ENCODE data around the gene TXNDC11.

Gene TXNDC11

DNA sequence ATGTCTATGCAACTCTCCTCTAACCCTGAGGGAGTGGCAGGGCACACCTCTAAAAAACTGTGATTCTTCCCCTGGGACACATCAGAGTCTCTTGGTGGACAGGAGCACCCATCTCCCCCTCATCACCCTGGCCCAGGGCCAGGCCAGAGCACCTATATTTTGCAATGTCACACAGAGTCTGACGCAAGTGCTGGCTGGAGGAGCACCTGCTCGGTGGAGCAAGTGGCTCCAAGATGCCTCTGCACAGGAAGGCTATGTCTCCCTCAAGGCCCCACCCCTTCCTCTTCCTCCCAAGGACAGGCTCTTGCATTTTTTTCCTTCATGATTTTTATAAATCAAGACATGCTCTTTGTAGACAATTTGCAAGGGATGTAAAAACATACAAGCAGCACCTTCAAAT is 61.1 kb downstream of the TXNDC11 start:
- H3K36me3 ChIP-seq (ENCODE audit: control insufficient read depth, insufficient read depth, low read length) = peaks cover 5% of the 10 kb centered on the region
- no peak overlapping the region for H3K4me3 ChIP-seq (ENCODE audit: low read length)
- no peaks in the 10 kb centered on the region for H3K9me3 ChIP-seq (ENCODE audit: control insufficient read depth, insufficient read depth, low read length)
- no CpG with 5 or more reads among the region's 2 CpGs for WGBS (ENCODE audit: insufficient coverage, insufficient read length)
- DNase-seq (ENCODE audit: low read depth, low spot score) = no peak
- H3K27me3 ChIP-seq (ENCODE audit: control insufficient read depth, insufficient read depth, low read length) = no peaks in the 10 kb centered on the region
- H3K27ac ChIP-seq (ENCODE audit: low read length) = no peak overlapping the region
- H3K4me1 ChIP-seq (ENCODE audit: control insufficient read depth, insufficient read depth, low read length) = no peaks in the 10 kb centered on the region

DNA sequence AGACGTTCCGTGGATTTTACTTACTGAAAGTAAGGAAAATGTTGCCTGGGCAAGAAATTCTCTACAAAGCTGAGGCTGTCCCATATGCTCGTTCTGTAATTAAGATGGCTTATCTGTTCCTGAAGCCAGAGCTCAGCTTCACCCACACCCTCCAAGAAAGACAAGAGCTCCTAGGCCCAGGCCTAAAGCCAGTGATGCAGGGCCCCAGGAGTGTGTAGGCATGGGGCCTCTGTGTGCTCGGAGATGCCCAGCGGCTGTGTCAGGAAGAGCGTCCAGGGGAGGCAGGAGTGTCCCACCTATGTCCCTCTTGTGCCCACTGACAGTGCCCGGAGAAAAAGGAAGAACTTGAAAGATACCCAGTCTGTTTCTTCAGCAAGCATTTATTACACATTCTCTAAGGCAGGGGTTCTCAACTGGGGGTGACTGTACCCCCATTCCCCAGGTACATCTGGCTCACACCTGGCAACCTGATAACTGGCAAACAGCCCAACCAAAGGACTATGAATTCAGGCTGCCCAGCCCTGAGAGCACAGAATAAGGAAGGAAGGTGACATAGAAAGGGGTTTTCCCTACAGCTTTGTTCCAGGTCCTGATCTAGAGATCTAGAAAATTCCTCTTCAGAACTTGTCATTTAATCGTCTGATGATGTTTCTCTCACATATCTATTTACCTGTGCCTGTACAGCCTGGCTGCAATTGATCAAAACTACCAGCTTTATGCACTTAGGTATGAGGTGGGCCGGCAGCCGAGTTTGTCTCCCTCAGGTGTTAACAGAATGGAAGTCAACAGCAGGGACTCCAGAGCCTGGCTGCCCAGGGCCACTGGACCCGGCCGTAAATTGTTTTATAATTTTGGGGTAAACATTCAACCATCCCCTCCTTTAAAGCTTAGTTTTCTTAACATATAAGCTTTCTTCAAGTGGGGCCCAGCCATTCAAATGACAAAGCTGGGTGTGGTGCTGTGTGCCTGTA is 62.4 kb downstream of the TXNDC11 start:
- no peak overlapping the region; the same call in 1 of the 2 replicates for H3K4me3 ChIP-seq (ENCODE audit: low read length)
- DNase-seq (ENCODE audit: low read depth, low spot score) = no peak
- H3K27ac ChIP-seq (ENCODE audit: low read length) = no peak overlapping the region
- WGBS (ENCODE audit: insufficient coverage, insufficient read length) = no CpG with 5 or more reads among the region's 12 CpGs
- no peaks in the 10 kb centered on the region for H3K4me1 ChIP-seq (ENCODE audit: control insufficient read depth, insufficient read depth, low read length)
- no peaks in the 10 kb centered on the region for H3K27me3 ChIP-seq (ENCODE audit: control insufficient read depth, insufficient read depth, low read length)
- peaks cover 12% of the 10 kb centered on the region for H3K36me3 ChIP-seq (ENCODE audit: control insufficient read depth, insufficient read depth, low read length)
- H3K9me3 ChIP-seq (ENCODE audit: control insufficient read depth, insufficient read depth, low read length) = no peaks in the 10 kb centered on the region

DNA sequence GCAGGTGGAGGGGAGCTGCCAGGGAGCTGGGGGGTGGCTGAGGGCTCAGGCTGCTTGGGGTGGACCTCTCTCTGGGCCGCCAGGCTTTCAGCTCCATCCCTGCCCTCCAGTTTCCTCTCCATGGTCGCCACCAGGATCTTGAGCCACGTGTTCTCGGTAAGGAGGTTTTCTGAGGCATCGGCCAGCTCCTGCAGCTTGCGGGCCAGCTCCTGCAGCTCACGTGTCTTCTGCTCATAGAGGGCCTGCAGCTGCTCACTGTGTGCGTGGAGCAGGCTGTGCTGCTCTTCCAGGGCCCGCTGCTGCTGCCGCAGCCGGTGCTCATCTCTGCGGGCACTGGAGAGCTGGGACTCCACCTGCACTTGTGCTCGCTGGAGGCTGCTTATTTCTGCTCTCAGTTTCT is 63.4 kb downstream of the TXNDC11 start:
- no peaks in the 10 kb centered on the region for H3K9me3 ChIP-seq (ENCODE audit: control insufficient read depth, insufficient read depth, low read length)
- H3K27me3 ChIP-seq (ENCODE audit: control insufficient read depth, insufficient read depth, low read length) = no peaks in the 10 kb centered on the region
- H3K27ac ChIP-seq (ENCODE audit: low read length) = no peak overlapping the region
- no peak overlapping the region for H3K4me3 ChIP-seq (ENCODE audit: low read length)
- DNase-seq (ENCODE audit: low read depth, low spot score) = no peak
- H3K36me3 ChIP-seq (ENCODE audit: control insufficient read depth, insufficient read depth, low read length) = peaks cover 12% of the 10 kb centered on the region
- WGBS (ENCODE audit: insufficient coverage, insufficient read length) = no CpG with 5 or more reads among the region's 13 CpGs
- no peaks in the 10 kb centered on the region; the same call in 1 of the 2 replicates for H3K4me1 ChIP-seq (ENCODE audit: control insufficient read depth, insufficient read depth, low read length)

DNA sequence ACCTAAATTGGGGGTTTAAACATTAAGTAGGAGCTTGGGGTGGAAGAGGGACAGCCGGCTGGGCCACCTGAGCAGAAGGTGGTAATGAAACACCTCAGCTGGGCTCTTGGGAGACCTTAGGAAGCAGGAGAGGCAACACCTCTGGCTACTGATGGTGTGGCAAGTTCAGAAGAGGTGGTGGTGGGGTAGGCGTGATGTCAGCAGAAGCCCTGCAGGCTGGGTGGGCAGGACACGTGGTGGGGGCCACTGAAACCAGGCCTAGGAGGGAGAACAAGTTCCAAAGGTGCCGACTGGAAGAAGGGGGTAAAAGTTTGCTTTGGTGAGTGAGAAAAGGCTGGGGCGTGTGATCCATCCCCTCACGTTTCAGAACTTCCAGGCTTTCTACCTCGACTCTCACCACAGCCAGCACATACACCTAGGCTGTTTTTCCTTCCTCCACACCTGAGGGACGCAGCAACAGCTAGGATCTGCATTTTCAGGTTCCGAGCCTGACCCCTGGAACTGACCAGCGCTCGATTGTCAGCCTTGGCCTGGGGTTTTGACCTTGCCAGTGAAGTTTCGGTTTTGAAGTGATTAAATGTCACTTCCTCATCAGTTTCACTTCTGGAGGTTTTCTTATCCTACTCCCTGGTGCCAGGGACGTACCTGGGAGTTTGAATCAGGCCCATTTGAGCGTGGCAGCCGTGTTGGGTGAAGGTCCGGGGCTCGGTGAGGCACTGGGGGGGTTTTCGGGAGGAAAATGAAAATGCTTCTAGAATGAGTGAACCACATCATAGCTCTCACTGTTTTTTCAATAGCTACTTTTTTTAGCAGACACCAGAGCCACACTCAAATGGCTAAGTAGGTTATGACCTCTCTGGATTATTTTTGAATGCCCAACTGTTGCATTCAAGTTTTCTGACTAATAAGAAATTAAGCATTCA is 64.4 kb downstream of the TXNDC11 start:
- Histone ChIP-seq H3K9me3 (ENCODE audit: control insufficient read depth, insufficient read depth, low read length) (no peaks in the 10 kb centered on the region), H3K4me3 (ENCODE audit: low read length) (no peak overlapping the region), H3K27me3 (ENCODE audit: control insufficient read depth, insufficient read depth, low read length) (no peaks in the 10 kb centered on the region), H3K27ac (ENCODE audit: low read length) (no peak overlapping the region), H3K36me3 (ENCODE audit: control insufficient read depth, insufficient read depth, low read length) (peaks cover 12% of the 10 kb centered on the region), H3K4me1 (ENCODE audit: control insufficient read depth, insufficient read depth, low read length) (no peaks in the 10 kb centered on the region; the same call in 1 of the 2 replicates)
- no CpG with 5 or more reads among the region's 18 CpGs for WGBS (ENCODE audit: insufficient coverage, insufficient read length)
- DNase-seq (ENCODE audit: low read depth, low spot score) = no peak

DNA sequence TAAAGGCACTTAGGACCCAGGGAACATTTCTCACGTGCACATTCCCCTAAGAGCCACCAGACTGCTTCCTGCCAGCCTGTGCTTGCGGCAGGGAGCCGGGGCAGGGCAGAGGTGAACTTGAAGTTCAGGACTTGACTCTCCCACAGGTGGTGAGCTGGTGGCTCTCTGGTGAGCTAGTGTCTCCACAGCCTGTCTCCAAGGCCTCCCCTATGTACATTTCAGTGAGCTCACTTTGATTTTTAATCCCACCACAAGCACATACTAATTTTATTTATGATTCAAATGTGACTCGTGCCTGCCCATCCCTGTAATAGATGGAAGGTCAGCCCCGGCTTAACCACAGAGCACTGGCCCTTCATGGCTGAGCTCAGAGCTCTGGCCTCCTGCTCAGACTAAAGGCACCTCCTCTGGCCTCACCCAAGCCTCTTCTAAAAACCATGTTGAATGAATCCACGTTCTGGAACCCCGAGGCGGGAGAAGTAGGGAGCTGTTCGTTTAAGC is 65.2 kb downstream of the TXNDC11 start:
- H3K4me3 ChIP-seq (ENCODE audit: low read length) = no peak overlapping the region
- peaks cover 12% of the 10 kb centered on the region for H3K36me3 ChIP-seq (ENCODE audit: control insufficient read depth, insufficient read depth, low read length)
- H3K4me1 ChIP-seq (ENCODE audit: control insufficient read depth, insufficient read depth, low read length) = peaks cover 1% of the 10 kb centered on the region; the same call in 1 of the 2 replicates
- H3K27ac ChIP-seq (ENCODE audit: low read length) = no peak overlapping the region
- no peaks in the 10 kb centered on the region for H3K9me3 ChIP-seq (ENCODE audit: control insufficient read depth, insufficient read depth, low read length)
- no peaks in the 10 kb centered on the region for H3K27me3 ChIP-seq (ENCODE audit: control insufficient read depth, insufficient read depth, low read length)
- DNase-seq (ENCODE audit: low read depth, low spot score) = no peak
- no CpG with 5 or more reads among the region's 9 CpGs for WGBS (ENCODE audit: insufficient coverage, insufficient read length)

DNA sequence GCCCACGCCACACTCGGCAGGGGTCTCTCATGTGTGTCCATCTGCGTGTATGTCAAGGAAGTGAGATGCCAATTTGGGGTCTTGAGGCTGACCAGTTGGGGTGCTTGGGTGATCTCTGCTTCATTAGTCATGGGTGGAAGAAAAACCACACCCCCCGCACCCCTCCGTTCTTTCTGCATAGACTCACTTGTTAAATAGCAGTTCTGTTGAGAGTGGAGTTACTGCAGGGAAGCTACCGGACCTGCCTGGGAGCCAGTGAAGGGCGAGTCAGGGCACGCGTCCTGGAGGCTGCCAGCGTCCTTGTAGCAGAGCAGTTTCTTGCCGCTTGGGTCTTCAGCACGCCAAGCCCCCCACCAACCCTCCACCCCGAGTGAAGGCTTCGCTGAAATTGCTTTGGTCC is 65.9 kb downstream of the TXNDC11 start:
- peaks cover 4% of the 10 kb centered on the region; the same call in 1 of the 2 replicates for H3K4me1 ChIP-seq (ENCODE audit: control insufficient read depth, insufficient read depth, low read length)
- no peak overlapping the region for H3K27ac ChIP-seq (ENCODE audit: low read length)
- H3K36me3 ChIP-seq (ENCODE audit: control insufficient read depth, insufficient read depth, low read length) = peaks cover 12% of the 10 kb centered on the region
- no peak overlapping the region for H3K4me3 ChIP-seq (ENCODE audit: low read length)
- no peaks in the 10 kb centered on the region for H3K27me3 ChIP-seq (ENCODE audit: control insufficient read depth, insufficient read depth, low read length)
- no peaks in the 10 kb centered on the region for H3K9me3 ChIP-seq (ENCODE audit: control insufficient read depth, insufficient read depth, low read length)
- DNase-seq (ENCODE audit: low read depth, low spot score) = no peak
- WGBS (ENCODE audit: insufficient coverage, insufficient read length) = no CpG with 5 or more reads among the region's 14 CpGs

DNA sequence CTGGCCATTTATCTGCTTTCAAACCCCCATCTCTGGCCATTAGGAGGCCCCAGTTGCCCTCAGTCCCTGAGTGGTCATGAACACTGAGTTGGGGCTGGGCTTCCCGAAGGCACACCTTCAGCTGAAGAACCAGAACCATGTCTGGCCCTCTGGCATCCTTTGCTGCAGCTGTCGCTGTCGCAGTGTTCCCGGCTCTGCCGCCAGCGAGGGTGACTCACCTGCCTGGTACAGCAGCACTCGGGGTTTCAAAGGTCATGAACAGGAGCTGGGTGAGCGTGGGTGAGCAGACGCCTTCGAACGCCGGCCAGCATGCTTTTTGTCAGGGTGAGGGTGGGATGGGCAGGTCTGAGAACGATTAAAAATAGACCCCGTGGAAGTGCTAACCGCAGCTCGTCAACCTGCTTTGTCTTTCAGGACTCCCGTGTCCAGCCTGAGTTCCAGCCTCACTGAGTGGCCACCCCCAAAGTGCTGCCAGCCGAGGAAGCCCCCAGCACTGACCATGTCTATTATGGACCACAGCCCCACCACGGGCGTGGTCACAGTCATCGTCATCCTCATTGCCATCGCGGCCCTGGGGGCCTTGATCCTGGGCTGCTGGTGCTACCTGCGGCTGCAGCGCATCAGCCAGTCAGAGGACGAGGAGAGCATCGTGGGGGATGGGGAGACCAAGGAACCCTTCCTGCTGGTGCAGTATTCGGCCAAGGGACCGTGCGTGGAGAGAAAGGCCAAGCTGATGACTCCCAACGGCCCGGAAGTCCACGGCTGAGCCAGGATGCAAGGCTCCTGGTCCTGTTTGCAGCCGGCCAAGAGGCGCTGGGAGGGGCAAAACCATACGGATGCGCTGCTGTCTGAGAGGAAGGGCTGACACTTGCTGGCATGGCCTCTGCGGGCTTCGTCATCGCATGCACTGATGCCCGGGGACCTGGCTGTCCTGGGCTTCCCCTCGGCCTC is 66.8 kb downstream of the TXNDC11 start:
- no peaks in the 10 kb centered on the region for H3K27me3 ChIP-seq (ENCODE audit: control insufficient read depth, insufficient read depth, low read length)
- DNase-seq (ENCODE audit: low read depth, low spot score) = no peak
- no peak overlapping the region for H3K27ac ChIP-seq (ENCODE audit: low read length)
- H3K4me1 ChIP-seq (ENCODE audit: control insufficient read depth, insufficient read depth, low read length) = peaks cover 4% of the 10 kb centered on the region; the same call in 1 of the 2 replicates
- H3K9me3 ChIP-seq (ENCODE audit: control insufficient read depth, insufficient read depth, low read length) = no peaks in the 10 kb centered on the region
- no CpG with 5 or more reads among the region's 42 CpGs for WGBS (ENCODE audit: insufficient coverage, insufficient read length)
- H3K36me3 ChIP-seq (ENCODE audit: control insufficient read depth, insufficient read depth, low read length) = peaks cover 12% of the 10 kb centered on the region
- no peak overlapping the region for H3K4me3 ChIP-seq (ENCODE audit: low read length)

DNA sequence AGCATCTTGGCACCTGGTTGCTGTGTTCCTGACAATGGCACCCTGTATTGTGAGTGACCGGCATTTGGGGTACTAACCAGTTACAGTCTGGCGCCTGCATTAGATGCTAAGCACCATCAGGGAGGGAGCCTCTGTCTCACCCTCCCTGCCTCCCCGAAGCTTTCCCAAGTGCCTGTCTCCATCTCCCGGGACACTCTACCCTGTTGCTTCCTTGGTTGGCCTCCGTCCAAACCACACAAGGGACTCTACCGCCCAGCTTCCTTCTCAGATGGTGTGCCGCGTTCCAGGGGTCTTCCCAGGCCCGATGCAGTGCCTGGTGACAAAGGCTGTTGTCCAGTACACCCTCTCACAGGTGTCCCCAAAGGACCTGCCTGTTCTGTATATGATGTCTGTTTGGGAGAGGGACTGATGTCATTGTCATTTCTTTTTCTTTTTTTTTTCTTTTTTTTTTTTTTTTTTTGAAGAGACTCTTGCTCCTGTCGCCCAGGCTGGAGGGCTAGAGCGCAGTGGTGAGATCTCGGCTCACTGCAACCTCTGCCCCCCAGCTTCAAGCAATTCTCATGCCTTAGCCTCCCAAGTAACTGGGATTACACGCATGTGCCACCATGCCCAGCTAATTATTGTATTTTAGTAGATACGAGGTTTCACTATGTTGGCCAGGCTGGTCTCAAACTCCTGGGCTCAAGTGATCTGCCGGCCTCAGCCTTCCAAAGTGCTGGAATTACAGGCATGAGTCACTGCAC is 67.7 kb downstream of the TXNDC11 start:
- DNase-seq (ENCODE audit: low read depth, low spot score) = no peak
- no peaks in the 10 kb centered on the region for H3K9me3 ChIP-seq (ENCODE audit: control insufficient read depth, insufficient read depth, low read length)
- WGBS (ENCODE audit: insufficient coverage, insufficient read length) = no CpG with 5 or more reads among the region's 15 CpGs
- H3K36me3 ChIP-seq (ENCODE audit: control insufficient read depth, insufficient read depth, low read length) = peaks cover 12% of the 10 kb centered on the region
- no peak overlapping the region for H3K27ac ChIP-seq (ENCODE audit: low read length)
- no peak overlapping the region for H3K4me3 ChIP-seq (ENCODE audit: low read length)
- H3K4me1 ChIP-seq (ENCODE audit: control insufficient read depth, insufficient read depth, low read length) = peaks cover 6% of the 10 kb centered on the region; the same call in 1 of the 2 replicates
- no peaks in the 10 kb centered on the region for H3K27me3 ChIP-seq (ENCODE audit: control insufficient read depth, insufficient read depth, low read length)

Measured in iPS DF 6.9 (cell line).